Epithelial cell of proximal tubule (primary cell): ENCODE data around the gene NFX1. TPM values are rescaled to one million over a fixed set of nuclear protein-coding genes. Genes with fewer than 3 reads are reported as not detected.
"Not testable (repeated sequence)": the region's sequence is repeated elsewhere in the genome, so short reads cannot be mapped to it uniquely, and the experiment has no call there.

Experiments used
- DNase-seq: peaks from one replicate; pipeline ENCODE4 v3.0.0-alpha.2; 2011; ENCODE audit warnings: low read depth
- H3K4me3 ChIP-seq: 2 replicates; pipeline ENCODE4 v1.5.1; 2011; ENCODE audit warnings: low read depth, mild to moderate bottlenecking, low read length
- CTCF ChIP-seq: conservative IDR thresholded peaks from 2 replicates; pipeline ENCODE4 v1.5.1; 2012; ENCODE audit warnings: low read depth, mild to moderate bottlenecking, low read length
- total RNA-seq: library from RNA; depleted of rRNA; stranded (reverse); fragments of >200 nt; gene quantifications from 2 replicates; pipeline ENCODE4 v1.2.3, GENCODE V29; 2015

NFX1 gene
- total RNA-seq, 1 donor from 2014 or later, result 15.6 TPM

DNA sequence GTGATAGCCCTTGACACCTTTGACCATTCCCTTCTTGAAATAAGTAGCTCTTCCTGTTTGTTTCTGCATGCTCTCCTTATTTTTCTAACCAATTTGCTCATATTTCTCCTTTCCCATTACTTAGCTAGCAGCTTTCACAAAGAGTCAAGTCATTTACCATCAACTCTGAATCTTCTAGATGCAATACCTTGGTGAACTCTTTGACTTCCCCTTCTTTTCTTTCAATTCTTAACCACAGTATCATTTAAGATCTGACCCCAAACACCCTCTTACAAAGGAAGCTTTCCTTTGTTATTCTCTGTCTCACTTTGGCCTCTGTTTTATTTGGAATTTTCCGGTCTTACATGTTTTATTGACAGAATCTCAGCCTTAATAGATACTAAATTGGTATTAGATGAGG, 14.0 kb downstream of the NFX1 start:
- no peak for TF ChIP-seq CTCF
- H3K4me3 ChIP-seq, result no peak overlapping the region
- no peak for DNase-seq

DNA sequence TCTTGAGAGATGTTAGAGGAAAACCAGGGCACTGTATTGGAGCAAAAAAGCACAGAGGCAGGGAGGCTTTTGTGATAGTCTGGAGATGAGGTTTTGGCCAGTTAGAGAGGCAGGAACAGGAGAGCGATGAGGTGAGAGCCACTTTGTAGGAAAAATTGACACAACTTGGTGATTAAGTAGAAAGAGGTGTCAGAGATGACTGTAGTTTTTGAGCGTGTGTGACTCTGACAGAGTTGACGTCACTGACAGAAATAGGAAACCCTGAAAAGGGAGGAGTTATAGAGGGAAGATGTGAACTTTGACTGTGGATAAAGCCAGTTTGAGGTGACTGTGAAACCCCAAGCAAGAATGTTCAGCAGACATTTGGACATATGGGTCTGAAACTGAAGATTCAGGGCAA, 15.7 kb downstream of the NFX1 start:
- no peak for TF ChIP-seq CTCF
- H3K4me3 ChIP-seq, result no peak overlapping the region
- DNase-seq, result no peak

DNA sequence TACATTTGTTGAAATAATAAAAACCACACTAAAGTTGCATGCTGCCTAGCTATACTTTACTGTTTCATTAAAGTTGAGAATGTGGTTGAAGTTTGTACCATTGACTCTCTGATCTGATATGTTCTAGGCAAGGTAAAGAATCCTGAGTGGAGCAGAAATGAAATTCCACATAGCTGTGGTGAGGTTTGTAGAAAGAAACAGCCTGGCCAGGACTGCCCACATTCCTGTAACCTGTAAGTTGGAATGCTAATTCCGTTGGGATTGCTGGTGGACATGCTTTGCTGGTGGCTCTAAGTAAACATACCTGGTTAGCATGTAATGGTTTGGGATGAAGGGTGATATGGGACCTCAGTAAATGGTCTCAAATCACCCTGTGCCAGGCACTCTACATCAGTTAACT, 16.8 kb downstream of the NFX1 start:
- DNase-seq, result no peak
- H3K4me3 ChIP-seq, result no peak overlapping the region
- TF ChIP-seq CTCF, result no peak

GRCh38 chr9:33309903-33310302, 19.6 kb downstream of the NFX1 start:
- no peak for TF ChIP-seq CTCF
- no peak overlapping the region for H3K4me3 ChIP-seq

DNA sequence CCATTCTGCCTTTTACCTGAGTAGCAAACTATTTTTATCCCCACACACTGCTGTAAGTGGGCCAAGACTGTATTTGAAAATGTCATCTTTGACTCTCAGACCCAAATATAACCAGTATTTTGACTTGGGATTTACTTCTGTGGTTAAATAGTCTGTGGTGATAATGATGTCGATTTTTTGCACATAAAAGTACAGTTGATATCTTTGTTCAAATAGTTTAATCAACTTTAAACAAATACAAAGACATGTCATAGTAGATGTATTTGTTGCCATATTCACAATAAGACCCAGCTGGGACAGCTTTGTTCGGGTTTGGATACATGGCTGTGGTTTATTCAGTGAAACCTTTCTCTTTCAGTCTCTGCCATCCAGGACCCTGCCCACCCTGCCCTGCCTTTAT, 20.4 kb downstream of the NFX1 start:
- no peak overlapping the region for H3K4me3 ChIP-seq
- no peak for TF ChIP-seq CTCF
- no peak for DNase-seq

More at GRCh38 chr9:33309903-33310302, 19.6 kb downstream of the NFX1 start:
- no peak for DNase-seq

- no peak for DNase-seq
- TF ChIP-seq CTCF, result no peak
- no peak overlapping the region for H3K4me3 ChIP-seq
These were observed 21.6 kb downstream of the NFX1 start for GRCh38 chr9:33311953-33312352.

DNA sequence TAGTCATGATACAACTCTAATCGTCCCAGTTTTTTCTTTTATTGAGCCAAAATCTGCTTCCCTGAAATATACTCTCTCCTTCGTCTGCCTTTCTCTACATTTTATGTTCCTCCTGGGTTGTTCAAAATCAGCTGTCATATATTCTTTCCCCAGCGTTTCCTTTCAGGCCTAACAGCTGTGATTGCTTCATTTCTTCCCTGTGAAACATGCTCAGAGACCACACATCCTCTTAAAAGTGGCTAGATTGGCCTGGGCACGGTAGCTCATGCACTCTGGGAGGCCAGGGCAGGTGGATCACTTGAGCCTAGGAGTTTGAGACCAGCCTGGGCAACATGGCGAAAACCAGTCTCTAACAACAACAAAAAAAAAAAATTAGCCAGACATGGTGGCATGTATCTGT, 25.1 kb downstream of the NFX1 start:
- TF ChIP-seq CTCF, result no peak
- DNase-seq, result no peak
- H3K4me3 ChIP-seq, result no peak overlapping the region

- not testable (repeated sequence) for H3K4me3 ChIP-seq
These were observed 26.8 kb downstream of the NFX1 start for GRCh38 chr9:33317136-33317535.

More at GRCh38 chr9:33317136-33317535, 26.8 kb downstream of the NFX1 start:
- not testable (repeated sequence) for DNase-seq
